Suprapubic skin (tissue), 4 donors: Measurements from ENCODE around the gene ANKRD2. TPM values are rescaled to one million over a fixed set of nuclear protein-coding genes. Genes with fewer than 3 reads are reported as not detected.

Experiments
- DNase-seq, 2 donors: peaks; one replicate each; pipeline ENCODE4 v3.0.0-alpha.2; 2019; ENCODE audit warnings: low spot score in 2 of 2
- H3K27ac ChIP-seq: fragments of 200-600 bp; sonication (generic); one replicate; pipeline ENCODE4 v1.5.1; 2019
- H3K27me3 ChIP-seq: fragments of 200-600 bp; sonication (generic); one replicate; pipeline ENCODE4 v1.5.1; 2019
- H3K36me3 ChIP-seq: fragments of 200-600 bp; sonication (generic); one replicate; pipeline ENCODE4 v1.5.1; 2019
- H3K4me1 ChIP-seq: fragments of 200-600 bp; sonication (generic); one replicate; pipeline ENCODE4 v1.5.1; 2019
- H3K4me3 ChIP-seq: fragments of 200-600 bp; sonication (generic); one replicate; pipeline ENCODE4 v1.5.1; 2019; ENCODE audit warnings: mild to moderate bottlenecking
- H3K9me3 ChIP-seq: fragments of 200-600 bp; sonication (generic); one replicate; pipeline ENCODE4 v1.5.1; 2019
- EP300 ChIP-seq: sonication (generic); formaldehyde crosslinking; IDR thresholded peaks from one replicate; pipeline ENCODE4 v1.6.1; 2017; ENCODE audit warnings: antibody characterized with exemption
- POLR2A ChIP-seq, 2 donors: fragments of 450-650 bp; IDR thresholded peaks; one replicate each; pipeline ENCODE4 v1.6.1; 2017; ENCODE audit warnings: antibody characterized with exemption in 2 of 2, mild to moderate bottlenecking in 2 of 2, moderate library complexity in 2 of 2
- POLR2AphosphoS5 ChIP-seq, 3 donors: sonication (generic); formaldehyde crosslinking; IDR thresholded peaks; one replicate each; pipeline ENCODE4 v1.6.1; 2017; ENCODE audit warnings: antibody characterized with exemption in 3 of 3
- WGBS: methylation state at CpG from one replicate; pipeline ENCODE4 v1.1.5; 2018; 5-methylcytosine and 5-hydroxymethylcytosine counted together
- total RNA-seq, 4 donors: library from RNA; depleted of rRNA; stranded (reverse); fragments of >200 nt; gene quantifications; one replicate each; pipeline ENCODE4 v1.1.0, GENCODE V29; 2016
- TF ChIP-seq, protein P1 (sequence below), 2 donors: fragments of 200-600 bp in 1 of 2; fragments of 450-650 bp in 1 of 2; sonication (generic) in 1 of 2; IDR thresholded peaks; one replicate each; pipeline ENCODE4 v1.5.1; 2016 to 2019; ENCODE audit warnings: antibody characterized with exemption in 2 of 2, mild to moderate bottlenecking in 1 of 2, moderate library complexity in 1 of 2

ANKRD2 gene
- total RNA-seq, 4 donors from 2014 or later: 0.45 to 2.5 (median 2.0) TPM; not detected in 1

GRCh38 chr10:97597778-97598177 is 25.2 kb downstream of the ANKRD2 start:
- WGBS: 84% methylated on average over 2 of the region's 2 CpGs
- no peak overlapping the region for H3K4me3 ChIP-seq
- H3K9me3 ChIP-seq: no peaks in the 10 kb centered on the region
- no peak for TF ChIP-seq POLR2AphosphoS5 (IDR thresholded peaks at IDR 0.05)
- TF ChIP-seq POLR2A (IDR thresholded peaks at IDR 0.05): no peak
- no peak for TF ChIP-seq EP300
- TF ChIP-seq, protein P1, sequence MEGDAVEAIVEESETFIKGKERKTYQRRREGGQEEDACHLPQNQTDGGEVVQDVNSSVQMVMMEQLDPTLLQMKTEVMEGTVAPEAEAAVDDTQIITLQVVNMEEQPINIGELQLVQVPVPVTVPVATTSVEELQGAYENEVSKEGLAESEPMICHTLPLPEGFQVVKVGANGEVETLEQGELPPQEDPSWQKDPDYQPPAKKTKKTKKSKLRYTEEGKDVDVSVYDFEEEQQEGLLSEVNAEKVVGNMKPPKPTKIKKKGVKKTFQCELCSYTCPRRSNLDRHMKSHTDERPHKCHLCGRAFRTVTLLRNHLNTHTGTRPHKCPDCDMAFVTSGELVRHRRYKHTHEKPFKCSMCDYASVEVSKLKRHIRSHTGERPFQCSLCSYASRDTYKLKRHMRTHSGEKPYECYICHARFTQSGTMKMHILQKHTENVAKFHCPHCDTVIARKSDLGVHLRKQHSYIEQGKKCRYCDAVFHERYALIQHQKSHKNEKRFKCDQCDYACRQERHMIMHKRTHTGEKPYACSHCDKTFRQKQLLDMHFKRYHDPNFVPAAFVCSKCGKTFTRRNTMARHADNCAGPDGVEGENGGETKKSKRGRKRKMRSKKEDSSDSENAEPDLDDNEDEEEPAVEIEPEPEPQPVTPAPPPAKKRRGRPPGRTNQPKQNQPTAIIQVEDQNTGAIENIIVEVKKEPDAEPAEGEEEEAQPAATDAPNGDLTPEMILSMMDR (IDR thresholded peaks at IDR 0.05): no peak
- H3K27ac ChIP-seq: no peak overlapping the region
- no peaks in the 10 kb centered on the region for H3K27me3 ChIP-seq
- no peak for DNase-seq
- peaks cover 24% of the 10 kb centered on the region for H3K4me1 ChIP-seq
- H3K36me3 ChIP-seq: no peaks in the 10 kb centered on the region

DNA sequence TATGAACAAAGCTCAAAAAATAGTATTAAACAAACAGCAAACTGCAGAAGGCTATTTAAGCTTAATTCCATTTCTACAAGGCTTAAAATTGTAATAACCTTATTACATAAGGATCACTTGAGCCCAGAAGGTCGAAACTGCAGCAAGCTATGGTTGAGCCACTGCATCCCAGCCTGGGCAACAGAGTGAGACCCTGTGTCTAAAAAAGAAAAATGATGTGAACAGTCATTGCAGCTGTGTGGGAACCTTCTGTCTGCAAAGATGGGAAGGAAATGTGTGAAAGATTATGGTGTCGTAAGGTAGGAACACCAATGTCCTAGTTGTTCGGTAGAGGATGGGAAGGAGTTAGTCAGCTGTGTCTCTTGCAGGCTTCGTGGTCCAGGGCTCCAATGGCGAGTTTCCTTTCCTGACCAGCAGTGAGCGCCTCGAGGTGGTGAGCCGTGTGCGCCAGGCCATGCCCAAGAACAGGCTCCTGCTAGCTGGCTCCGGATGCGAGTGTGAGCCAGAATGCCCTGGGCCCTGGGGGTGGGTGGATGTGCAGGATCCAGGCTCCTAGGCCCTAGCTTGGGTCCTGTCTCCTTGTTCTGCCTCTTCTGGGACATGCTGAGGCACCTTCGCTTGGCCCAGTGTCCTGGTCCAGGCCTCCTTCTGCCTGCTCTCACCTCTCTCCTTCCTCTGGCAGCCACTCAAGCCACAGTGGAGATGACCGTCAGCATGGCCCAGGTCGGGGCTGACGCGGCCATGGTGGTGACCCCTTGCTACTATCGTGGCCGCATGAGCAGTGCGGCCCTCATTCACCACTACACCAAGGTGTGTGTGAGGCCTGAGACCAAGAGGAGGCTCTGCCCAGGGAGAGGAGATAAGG is 26.1 kb downstream of the ANKRD2 start:
- Histone ChIP-seq H3K36me3 (no peaks in the 10 kb centered on the region), H3K9me3 (no peaks in the 10 kb centered on the region), H3K4me3 (no peak overlapping the region), H3K27me3 (no peaks in the 10 kb centered on the region), H3K27ac (no peak overlapping the region), H3K4me1 (peaks cover 22% of the 10 kb centered on the region)
- TF ChIP-seq EP300: no peak
- WGBS: 67% methylated on average over 12 of the region's 19 CpGs
- no peak for DNase-seq

DNA sequence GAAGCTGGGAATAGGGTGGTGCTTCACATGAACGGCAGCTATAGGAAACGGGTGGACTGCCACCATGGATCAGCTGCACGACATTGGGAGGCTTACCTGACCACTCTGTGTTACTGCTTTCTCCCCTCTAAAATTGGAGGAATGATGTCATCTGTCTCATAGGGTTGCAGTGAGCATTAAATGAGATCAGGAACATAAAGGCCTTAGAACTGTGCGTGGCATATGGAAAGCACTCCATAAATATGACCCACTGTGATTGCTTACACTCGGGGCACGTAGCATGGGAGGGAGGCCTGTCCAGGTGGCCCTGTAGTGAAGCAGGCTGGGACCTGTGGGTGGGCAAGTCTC is 26.7 kb downstream of the ANKRD2 start:
- no peak overlapping the region for H3K27ac ChIP-seq
- TF ChIP-seq POLR2A (IDR thresholded peaks at IDR 0.05) (no peak), EP300 (no peak), POLR2AphosphoS5 (IDR thresholded peaks at IDR 0.05) (no peak)
- TF ChIP-seq, protein P1 (IDR thresholded peaks at IDR 0.05): no peak
- no peaks in the 10 kb centered on the region for H3K36me3 ChIP-seq
- no peaks in the 10 kb centered on the region for H3K27me3 ChIP-seq
- 86% methylated on average over 6 of the region's 6 CpGs for WGBS
- no peak for DNase-seq
- no peak overlapping the region for H3K4me3 ChIP-seq
- peaks cover 19% of the 10 kb centered on the region for H3K4me1 ChIP-seq
- H3K9me3 ChIP-seq: no peaks in the 10 kb centered on the region

- no peaks in the 10 kb centered on the region for H3K27me3 ChIP-seq
- no peak for TF ChIP-seq POLR2AphosphoS5 (IDR thresholded peaks at IDR 0.05)
- TF ChIP-seq, protein P1 (IDR thresholded peaks at IDR 0.05): no peak
- TF ChIP-seq EP300: no peak
- TF ChIP-seq POLR2A (IDR thresholded peaks at IDR 0.05): no peak
- H3K4me1 ChIP-seq: peaks cover 15% of the 10 kb centered on the region
- H3K4me3 ChIP-seq: no peak overlapping the region
- no peak for DNase-seq
- no peaks in the 10 kb centered on the region for H3K36me3 ChIP-seq
- no peaks in the 10 kb centered on the region for H3K9me3 ChIP-seq
- H3K27ac ChIP-seq: no peak overlapping the region
- 89% methylated on average over 1 of the region's 1 CpG for WGBS
Measured at GRCh38 chr10:97600616-97601015, 28.0 kb downstream of the ANKRD2 start.

DNA sequence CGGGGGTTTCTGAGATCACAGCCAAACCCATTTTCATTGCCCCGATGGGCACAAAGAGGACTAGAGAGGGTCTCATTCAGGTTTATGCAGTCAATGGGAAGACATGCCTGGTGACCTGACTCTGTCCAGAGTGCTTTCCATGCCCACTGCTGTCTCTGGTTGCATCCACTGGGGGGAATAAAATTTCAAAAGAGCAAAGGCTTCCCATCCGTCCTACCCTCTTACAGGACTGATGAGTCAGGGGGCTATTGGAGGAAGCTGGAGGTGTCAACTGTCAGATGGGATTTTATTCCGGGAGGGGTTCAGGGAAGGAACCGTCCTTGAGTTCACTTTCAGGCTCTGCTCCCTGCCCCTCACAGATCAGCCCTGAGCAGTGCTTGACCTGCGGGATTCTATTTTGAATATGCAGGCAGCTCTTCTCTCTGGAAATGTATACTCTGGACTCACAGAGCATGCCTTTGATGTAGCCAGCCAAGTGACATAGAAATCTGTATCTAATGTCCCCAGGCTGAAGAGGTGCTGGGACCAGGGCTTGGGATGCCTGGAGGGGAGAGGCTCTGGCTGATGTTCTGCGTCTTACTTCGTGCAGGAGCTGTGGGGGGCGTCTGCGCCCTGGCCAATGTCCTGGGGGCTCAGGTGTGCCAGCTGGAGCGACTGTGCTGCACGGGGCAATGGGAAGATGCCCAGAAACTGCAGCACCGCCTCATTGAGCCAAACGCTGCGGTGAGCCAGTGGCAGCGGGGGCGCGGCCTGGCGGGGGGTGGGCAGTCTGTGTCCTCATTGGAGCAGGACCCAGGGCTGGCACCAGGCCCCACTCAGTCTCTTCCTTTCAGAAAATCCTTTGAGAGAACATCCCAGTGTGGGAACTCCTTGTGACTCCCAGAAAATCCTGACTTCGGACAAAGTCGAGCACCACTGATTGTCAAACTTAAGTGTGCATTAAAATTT is 29.0 kb downstream of the ANKRD2 start:
- no peak for DNase-seq
- TF ChIP-seq, protein P1 (IDR thresholded peaks at IDR 0.05): no peak
- no peak for TF ChIP-seq EP300
- no peak for TF ChIP-seq POLR2A (IDR thresholded peaks at IDR 0.05)
- TF ChIP-seq POLR2AphosphoS5 (IDR thresholded peaks at IDR 0.05): no peak
- Histone ChIP-seq H3K4me1 (peaks cover 5% of the 10 kb centered on the region), H3K4me3 (no peak overlapping the region), H3K36me3 (no peaks in the 10 kb centered on the region), H3K9me3 (no peaks in the 10 kb centered on the region), H3K27ac (no peak overlapping the region), H3K27me3 (no peaks in the 10 kb centered on the region)
- 71% methylated on average over 15 of the region's 21 CpGs for WGBS
